OCI-LY7 (cell line): ENCODE results near the gene KLHL1. TPM values are rescaled to one million over a fixed set of nuclear protein-coding genes. Genes with fewer than 3 reads are reported as not detected.

ENCODE experiments used
- BruUV-seq: library from RNA; stranded (reverse); fragments of 400-500 nt; replicated peaks from 2 replicates; lab custom pipeline; 2021; lab: Mats Ljungman, UMichigan
- CTCF ChIA-PET: fragments of 300-600 bp; sonication (Branson Sonifier 250); formaldehyde crosslinking; loops from one replicate; lab custom pipeline; 2022; ENCODE audit warnings: antibody characterized with exemption; ENCODE audit not compliant: unreplicated experiment; lab: Charles Lee
- POLR2A ChIA-PET: fragments of 300-600 bp; sonication (Branson Sonifier 250); formaldehyde crosslinking; loops from one replicate; lab custom pipeline; 2022; ENCODE audit warnings: antibody characterized with exemption; lab: Charles Lee
- DNase-seq: peaks from one replicate; pipeline ENCODE4 v3.0.0-alpha.2; 2015; ENCODE audit warnings: low spot score
- H2AFZ ChIP-seq: fragments of 200-600 bp; sonication (generic), shearing (Covaris generic); 2 replicates; pipeline ENCODE4 v1.6.1; 2014; ENCODE audit warnings: mild to moderate bottlenecking, antibody characterized with exemption, low read length, moderate library complexity
- H3K27ac ChIP-seq: fragments of 200-600 bp; sonication (generic); 2 replicates; pipeline ENCODE4 v1.5.1; 2014; ENCODE audit warnings: mixed run types, low read depth, mild to moderate bottlenecking, moderate library complexity, low read length, inconsistent platforms; ENCODE audit not compliant: poor library complexity, severe bottlenecking
- H3K36me3 ChIP-seq: fragments of 200-600 bp; sonication (generic); 2 replicates; pipeline ENCODE4 v1.6.1; 2014; ENCODE audit warnings: mild to moderate bottlenecking, antibody characterized with exemption, low read length, moderate library complexity, mixed read lengths; ENCODE audit not compliant: insufficient read depth
- H3K4me1 ChIP-seq: fragments of 200-600 bp; sonication (generic); 2 replicates; pipeline ENCODE4 v1.5.1; 2014; ENCODE audit warnings: mild to moderate bottlenecking, low read length; ENCODE audit not compliant: insufficient read depth, poor library complexity, severe bottlenecking
- H3K4me2 ChIP-seq: fragments of 200-600 bp; sonication (generic); 2 replicates; pipeline ENCODE4 v1.6.1; 2014; ENCODE audit warnings: mild to moderate bottlenecking, low read length
- H3K4me3 ChIP-seq: fragments of 200-600 bp; sonication (generic); 2 replicates; pipeline ENCODE4 v1.5.1; 2014; ENCODE audit warnings: mild to moderate bottlenecking, low read depth, low read length; ENCODE audit not compliant: poor library complexity, severe bottlenecking
- H3K79me2 ChIP-seq: fragments of 200-600 bp; sonication (generic); 2 replicates; pipeline ENCODE4 v1.6.1; 2016; ENCODE audit warnings: low read depth, mild to moderate bottlenecking, low read length, moderate library complexity, mixed read lengths; ENCODE audit not compliant: insufficient read depth
- H3K9me2 ChIP-seq: fragments of 200-600 bp; sonication (generic); 2 replicates; pipeline ENCODE4 v1.6.1; 2016; ENCODE audit warnings: mild to moderate bottlenecking, low read length, mixed read lengths; ENCODE audit not compliant: insufficient read depth
- H3K9me3 ChIP-seq: fragments of 200-600 bp; sonication (generic); 2 replicates; pipeline ENCODE4 v1.6.1; 2014; ENCODE audit warnings: mild to moderate bottlenecking, mixed run types, low read length, mixed read lengths
- H4K20me1 ChIP-seq: fragments of 200-600 bp; sonication (generic); 2 replicates; pipeline ENCODE4 v1.6.1; 2014; ENCODE audit warnings: mild to moderate bottlenecking, antibody characterized with exemption, low read length, moderate library complexity, mixed read lengths; ENCODE audit not compliant: insufficient read depth
- CTCF ChIP-seq: fragments of 200-600 bp; sonication (generic); conservative IDR thresholded peaks from 2 replicates; pipeline ENCODE4 v1.5.1; 2014; ENCODE audit warnings: mild to moderate bottlenecking, antibody characterized with exemption, low read length, moderate library complexity, mixed read lengths
- EZH2phosphoT487 ChIP-seq: fragments of 200-600 bp; sonication (generic); IDR thresholded peaks from 2 replicates; pipeline ENCODE4 v1.6.1; 2018; ENCODE audit warnings: low read depth, borderline replicate concordance, mild to moderate bottlenecking, mixed run types, antibody characterized with exemption, low read length, moderate library complexity, mixed read lengths
- intact Hi-C: fragments of 100-400 bp; cut with micrococcal nuclease; formaldehyde crosslinking; loops from one replicate; pipeline ENCODE4 v1.10.0; 2022; ENCODE audit not compliant: unreplicated experiment
- total RNA-seq, 2 experiments: library from RNA; depleted of rRNA in 1 of 2; stranded (reverse); fragments of >200 nt in 1 of 2; shearing (Covaris generic) in 1 of 2; gene quantifications; 2 replicates each; pipeline ENCODE4 v1.2.3, GENCODE V29; 2014 to 2022

KLHL1 gene
- total RNA-seq, 2 experiments from 2014 or later: not detected

- Histone ChIP-seq H3K4me2 (no peak overlapping the region), H2AFZ (no peak overlapping the region), H3K4me3 (no peak overlapping the region), H3K9me2 (no peaks in the 10 kb centered on the region), H3K9me3 (no peaks in the 10 kb centered on the region), H3K79me2 (no peaks in the 10 kb centered on the region), H3K27ac (no peak overlapping the region), H3K4me1 (no peaks in the 10 kb centered on the region), H3K36me3 (no peaks in the 10 kb centered on the region), H4K20me1 (no peaks in the 10 kb centered on the region)
- TF ChIP-seq EZH2phosphoT487 (no peak), CTCF (no peak)
- POLR2A ChIA-PET: no interaction called here
- intact Hi-C loops: no loop called here
- DNase-seq: no peak
- no TSS peak for BruUV-seq
- CTCF ChIA-PET: no interaction called here
These were observed 312.0 kb downstream of the KLHL1 start for GRCh38 chr13:69796256-69796655.

DNA sequence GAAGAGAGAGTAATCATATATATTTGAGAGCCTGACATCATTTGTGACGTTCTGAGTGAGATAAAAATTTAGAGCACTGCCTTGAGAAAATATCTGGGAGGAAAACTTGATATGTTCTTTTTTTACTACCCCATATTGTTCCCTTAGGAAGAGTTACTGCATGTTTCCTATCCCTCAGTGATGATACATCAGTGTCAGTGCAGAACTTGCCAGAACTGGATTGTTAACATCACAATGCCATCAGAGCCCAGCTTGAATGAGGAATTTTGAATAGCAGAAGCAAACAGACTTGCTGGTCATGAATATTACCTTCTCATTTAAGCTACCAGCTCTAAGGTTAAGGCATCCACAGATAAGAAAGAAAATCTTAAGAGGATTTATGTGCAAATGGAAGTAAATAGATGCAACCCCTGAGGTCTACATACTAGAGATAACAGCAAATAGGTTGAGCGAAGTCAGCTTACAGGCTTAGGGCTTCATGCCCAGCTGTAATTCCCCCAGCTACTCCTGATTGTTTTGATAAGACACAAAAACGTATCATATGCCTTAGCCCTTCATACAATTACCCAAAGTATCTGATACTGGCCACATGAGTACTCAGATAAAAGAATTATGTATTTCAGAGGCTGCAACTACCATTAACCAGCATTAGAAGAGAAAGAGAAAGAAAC, 314.3 kb downstream of the KLHL1 start:
- no peaks in the 10 kb centered on the region for H3K36me3 ChIP-seq
- no TSS peak for BruUV-seq
- H4K20me1 ChIP-seq: no peaks in the 10 kb centered on the region
- no peaks in the 10 kb centered on the region for H3K9me2 ChIP-seq
- H3K4me3 ChIP-seq: no peak overlapping the region
- H3K4me1 ChIP-seq: no peaks in the 10 kb centered on the region
- no peak overlapping the region for H2AFZ ChIP-seq
- ChIA-PET CTCF (no interaction called here), POLR2A (no interaction called here)
- no peaks in the 10 kb centered on the region for H3K9me3 ChIP-seq
- H3K79me2 ChIP-seq: no peaks in the 10 kb centered on the region
- TF ChIP-seq CTCF (no peak), EZH2phosphoT487 (no peak)
- intact Hi-C loops: no loop called here
- DNase-seq: no peak
- no peak overlapping the region for H3K4me2 ChIP-seq
- H3K27ac ChIP-seq: no peak overlapping the region

GRCh38 chr13:69776937-69777336, 331.3 kb downstream of the KLHL1 start:
- H3K4me2 ChIP-seq: no peak overlapping the region
- CTCF ChIA-PET: interaction anchor here (0.6 kb wide), 1 partner anchor 739 kb away, joined by 8 read pairs; no protein-coding TSS in a partner anchor
- no peaks in the 10 kb centered on the region for H3K79me2 ChIP-seq
- H4K20me1 ChIP-seq: no peaks in the 10 kb centered on the region
- H2AFZ ChIP-seq: no peak overlapping the region
- BruUV-seq: no TSS peak
- intact Hi-C loops: no loop called here
- no peak overlapping the region for H3K27ac ChIP-seq
- H3K4me1 ChIP-seq: no peaks in the 10 kb centered on the region
- no peak for DNase-seq
- H3K9me3 ChIP-seq: 0 out of 2 replicates have a peak, but pooled peaks cover 3% of the 10 kb centered on the region
- TF ChIP-seq CTCF: no peak
- TF ChIP-seq EZH2phosphoT487: no peak
- H3K9me2 ChIP-seq: no peaks in the 10 kb centered on the region
- no peaks in the 10 kb centered on the region for H3K36me3 ChIP-seq
- no peak overlapping the region for H3K4me3 ChIP-seq
- POLR2A ChIA-PET: interaction anchor here (0.6 to 1.4 kb wide), 2 partner anchors 15 to 173 kb away, joined by 3 to 4 read pairs; no protein-coding TSS in a partner anchor
